GM19351 (cell line): ENCODE measurements around the gene OPN5.
"Not testable (repeated sequence)": the region's sequence is repeated elsewhere in the genome, so short reads cannot be mapped to it uniquely, and the experiment has no call there.

Experiments
- ATAC-seq: cut with Tn5 transposase; IDR thresholded peaks from one replicate; pipeline ENCODE4 v1.9.1; 2021; ENCODE audit warnings: mild to moderate bottlenecking, moderate library complexity; ENCODE audit not compliant: unreplicated experiment

OPN5 gene, protein sequence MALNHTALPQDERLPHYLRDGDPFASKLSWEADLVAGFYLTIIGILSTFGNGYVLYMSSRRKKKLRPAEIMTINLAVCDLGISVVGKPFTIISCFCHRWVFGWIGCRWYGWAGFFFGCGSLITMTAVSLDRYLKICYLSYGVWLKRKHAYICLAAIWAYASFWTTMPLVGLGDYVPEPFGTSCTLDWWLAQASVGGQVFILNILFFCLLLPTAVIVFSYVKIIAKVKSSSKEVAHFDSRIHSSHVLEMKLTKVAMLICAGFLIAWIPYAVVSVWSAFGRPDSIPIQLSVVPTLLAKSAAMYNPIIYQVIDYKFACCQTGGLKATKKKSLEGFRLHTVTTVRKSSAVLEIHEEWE

DNA sequence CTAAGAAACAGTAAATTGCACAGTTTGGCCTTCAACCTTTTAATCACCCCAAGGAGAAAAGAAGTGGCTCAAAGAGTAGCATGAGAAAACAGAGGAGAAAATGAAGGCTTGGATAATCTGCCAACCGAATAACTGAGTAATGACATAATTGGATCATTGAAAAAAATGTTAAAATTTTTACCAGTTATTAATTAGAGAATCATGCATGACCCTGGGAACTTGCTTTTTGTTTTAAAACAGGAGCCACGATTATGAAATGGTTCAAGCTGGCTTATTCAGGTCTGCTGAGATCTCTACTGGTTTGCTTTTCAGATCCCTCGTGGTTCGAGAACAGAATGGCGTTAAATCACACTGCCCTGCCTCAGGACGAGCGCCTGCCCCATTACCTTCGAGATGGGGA, at the start of gene OPN5:
Gene OPN5, plus strand, starts transcription at position 301 of the 400 bp plus-strand sequence. Its CDS starts 35 bp downstream, at position 336.
- no peak for ATAC-seq

DNA sequence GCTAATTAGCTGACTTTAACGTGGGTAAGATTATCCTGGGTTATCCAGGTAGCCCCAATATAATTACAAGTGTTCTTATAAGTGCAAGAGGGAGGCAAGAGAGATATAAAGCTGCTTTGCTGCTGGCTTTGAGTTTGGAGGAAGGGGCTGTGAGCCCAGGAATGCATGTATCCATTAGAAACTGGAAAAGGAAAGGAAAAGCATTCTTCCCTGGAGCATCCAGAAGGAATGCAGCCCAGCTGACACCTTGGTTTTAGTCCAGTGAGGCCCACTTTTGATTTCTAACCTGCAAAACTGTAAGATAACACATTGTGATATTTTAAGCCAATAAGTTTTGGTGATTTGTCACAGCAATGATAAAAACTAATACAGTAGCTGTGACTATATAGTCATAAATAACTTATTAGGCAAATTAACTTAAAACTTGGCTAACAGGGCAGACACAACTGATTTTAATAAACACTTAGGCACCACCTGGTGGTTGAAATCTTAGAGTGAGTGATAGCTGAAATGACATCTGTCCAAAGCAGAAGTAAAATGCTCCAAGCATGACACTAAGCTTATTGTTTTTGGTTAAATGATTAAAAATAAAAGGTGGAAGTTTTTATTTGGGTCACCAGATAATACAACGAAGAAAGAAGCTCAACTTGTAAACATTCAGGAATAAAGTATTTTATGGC, 47.8 kb upstream of the OPN5 start:
- ATAC-seq = peak; percentile 80

DNA sequence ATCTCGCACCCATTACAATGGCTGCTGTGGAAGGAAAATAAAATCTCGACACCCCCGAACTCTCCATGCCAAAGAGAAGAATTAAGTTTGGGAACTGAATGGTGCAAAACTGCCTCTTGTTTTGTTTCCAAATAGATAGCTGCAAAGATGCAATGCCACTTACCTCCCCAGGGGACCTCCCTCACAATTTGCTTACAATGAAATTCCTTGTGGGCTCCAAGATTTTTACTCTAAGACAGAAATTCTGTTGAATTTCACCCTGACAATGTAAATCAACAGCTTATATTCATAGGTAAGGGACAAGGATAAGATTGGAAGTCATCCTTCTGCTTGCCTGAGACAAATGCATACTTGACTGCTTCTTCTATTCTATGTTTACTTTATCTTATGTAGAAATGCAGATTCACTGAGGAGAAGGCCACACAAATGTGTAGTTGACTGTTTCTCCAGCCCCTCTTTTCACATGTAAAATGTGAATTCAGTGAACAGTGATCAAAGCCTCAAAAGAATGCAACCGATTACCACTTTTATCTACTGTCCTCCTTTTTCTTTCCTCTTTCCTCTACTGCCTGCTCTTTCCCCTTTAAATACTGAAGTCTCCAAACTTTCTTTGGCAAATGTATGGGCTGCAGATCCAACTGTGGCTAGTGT, 46.9 kb upstream of the OPN5 start:
- ATAC-seq = no peak

DNA sequence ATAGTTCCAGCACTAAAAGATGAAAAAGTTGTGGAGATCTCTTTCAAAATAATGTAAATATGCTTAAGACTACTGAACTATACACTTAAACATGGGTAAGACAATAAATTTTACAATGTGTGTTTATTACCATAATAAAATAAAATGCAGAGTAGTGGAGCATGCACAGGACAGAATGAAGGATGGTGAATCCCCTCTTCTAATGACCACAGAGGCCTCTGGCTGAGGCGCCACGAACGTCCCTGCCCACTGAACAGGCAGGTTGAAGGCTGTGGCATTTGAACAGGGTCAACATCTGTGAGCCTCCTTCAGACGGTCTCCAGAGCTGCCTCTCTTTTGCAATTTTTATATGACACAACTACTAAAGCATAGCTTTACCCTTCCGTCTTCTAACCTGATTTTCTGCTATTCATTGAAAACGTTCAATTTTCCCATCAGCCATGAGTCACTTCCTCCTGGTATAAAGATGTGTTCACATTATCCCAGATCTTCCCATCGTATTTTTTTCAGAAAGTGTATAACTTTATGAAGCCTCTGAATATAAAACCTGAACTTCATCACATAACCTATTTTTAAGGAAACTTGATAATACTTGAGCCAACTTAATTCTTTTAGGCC, 45.6 kb upstream of the OPN5 start:
- ATAC-seq = no peak

DNA sequence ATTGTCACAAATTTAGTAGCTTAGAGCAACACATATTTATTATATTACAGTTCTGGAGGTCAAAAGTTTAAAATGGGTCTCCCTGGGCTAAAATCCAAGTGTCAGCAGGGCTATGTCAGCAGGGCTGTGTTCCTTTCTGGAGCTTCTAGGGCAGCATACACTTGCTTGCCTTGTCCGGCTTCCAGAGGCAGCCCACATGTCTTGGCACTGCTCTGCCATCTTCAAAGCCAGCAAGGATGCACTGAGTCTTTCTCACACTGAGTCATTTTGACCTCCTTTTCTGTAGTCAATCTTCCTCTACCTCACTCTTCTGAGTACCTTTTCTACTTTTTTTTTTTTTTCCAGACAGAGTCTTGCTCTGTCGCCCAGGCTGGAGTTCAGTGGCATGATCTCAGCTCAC, 44.4 kb upstream of the OPN5 start:
- no peak for ATAC-seq

DNA sequence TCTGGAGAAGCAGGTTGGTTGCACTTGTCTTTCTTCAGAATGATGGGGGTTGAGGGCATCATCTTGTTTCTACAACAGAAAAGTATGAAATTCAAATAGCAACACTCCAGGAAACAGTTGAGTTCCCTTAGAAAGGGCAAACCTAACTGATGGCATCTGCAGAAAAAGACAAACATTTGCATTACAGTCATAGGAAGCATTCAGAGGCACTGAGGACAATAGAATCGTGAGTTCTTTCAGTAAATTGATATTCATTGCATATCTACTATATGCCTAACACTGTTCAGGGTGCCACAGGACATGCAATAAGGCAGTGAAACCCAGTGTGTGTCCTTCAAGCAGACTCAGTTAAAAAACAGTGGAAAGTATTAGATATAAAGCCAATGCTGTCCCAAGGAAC, 41.1 kb upstream of the OPN5 start:
- no peak for ATAC-seq

DNA sequence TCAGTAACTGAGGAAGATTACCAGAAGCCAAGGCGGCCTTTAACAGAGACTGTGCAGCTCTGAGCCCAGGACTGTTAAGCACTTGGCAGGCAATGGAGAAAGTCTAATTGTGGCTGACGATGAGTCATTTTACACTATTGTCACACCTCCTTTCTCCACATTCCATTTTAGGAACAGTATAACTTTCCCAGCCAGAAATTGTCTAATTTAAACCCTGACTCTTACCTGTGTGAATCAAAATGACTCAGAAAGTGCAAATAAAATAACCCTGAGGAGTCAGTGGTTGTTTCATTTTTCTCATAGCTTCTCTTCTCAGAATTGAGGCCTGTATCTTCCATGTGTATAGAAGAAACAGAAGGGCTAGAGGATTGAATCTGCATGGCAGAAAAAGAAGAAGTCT, 40.0 kb upstream of the OPN5 start:
- peak; percentile 69 for ATAC-seq

DNA sequence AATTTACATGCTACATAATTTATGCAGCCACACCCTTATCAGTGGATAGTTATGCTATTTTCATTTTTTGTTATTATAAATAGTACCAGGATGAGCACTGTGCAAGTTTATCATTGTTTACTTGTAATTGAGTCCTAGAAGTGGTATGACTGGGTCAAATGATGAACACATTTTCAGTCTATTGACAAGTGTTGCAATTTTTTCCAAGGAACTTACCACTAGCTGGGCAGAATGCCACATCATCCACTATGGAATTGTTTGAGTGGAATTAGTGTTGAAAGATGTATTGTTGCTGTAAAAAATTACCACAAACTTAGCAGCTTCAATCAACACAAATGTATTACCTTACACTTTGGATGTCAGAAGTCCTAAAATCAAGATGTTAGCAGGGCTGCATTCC, 38.1 kb upstream of the OPN5 start:
- ATAC-seq = no peak

DNA sequence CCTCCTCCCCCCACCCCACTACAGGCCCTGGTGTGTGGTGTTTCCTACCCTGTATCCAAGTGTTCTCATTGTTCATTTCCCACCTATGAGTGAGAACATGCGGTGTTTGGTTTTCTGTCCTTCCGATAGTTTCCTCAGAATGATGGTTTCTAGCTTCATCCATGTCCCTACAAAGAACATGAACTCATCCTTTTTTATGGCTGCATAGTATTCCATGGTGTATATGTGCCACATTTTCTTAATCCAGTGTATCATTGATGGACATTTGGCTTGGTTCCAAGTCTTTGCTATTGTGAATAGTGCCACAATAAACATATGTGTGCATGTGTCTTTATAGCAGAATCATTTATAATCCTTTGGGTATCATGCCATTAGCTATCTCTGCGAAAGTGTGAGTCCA, 36.6 kb upstream of the OPN5 start:
- ATAC-seq = not testable (repeated sequence)

DNA sequence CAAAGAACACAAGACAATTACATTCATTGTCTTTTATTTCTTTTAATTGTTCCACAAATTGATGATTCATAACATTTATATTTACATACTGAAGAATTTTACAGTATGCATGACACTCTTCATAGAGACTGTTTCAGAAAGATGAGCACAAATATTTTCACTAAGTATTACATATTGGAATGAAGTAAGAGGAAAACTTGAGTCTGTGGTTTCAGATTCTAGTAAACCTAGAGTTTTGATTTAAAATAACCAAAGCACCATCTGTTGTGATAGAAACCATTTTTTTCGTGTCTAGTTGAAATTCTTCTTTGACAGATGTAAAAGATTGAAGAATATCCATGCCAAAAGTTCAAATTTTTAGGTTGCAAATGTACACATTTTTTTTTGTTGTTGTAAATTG, 32.1 kb upstream of the OPN5 start:
- peak; percentile 62 for ATAC-seq

DNA sequence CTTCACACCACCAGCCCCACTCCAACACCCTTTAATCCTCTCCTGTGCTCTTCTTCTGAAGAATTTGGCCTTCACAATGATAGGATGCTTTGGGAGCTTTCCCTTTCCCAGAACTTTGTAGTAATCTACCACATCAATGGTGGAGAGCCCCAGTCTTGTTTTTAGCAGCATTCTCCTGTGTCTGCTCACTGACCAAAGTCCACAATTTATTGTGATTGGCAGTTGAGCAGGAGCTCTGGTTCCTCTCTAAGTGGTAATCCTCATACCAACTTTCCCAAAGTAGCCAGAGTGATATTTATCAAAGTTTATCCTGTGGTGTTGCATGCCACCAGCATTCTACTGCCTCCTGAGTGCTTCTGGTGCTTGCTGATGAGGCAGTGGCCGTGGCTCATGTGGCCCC, 29.0 kb upstream of the OPN5 start:
- no peak for ATAC-seq

DNA sequence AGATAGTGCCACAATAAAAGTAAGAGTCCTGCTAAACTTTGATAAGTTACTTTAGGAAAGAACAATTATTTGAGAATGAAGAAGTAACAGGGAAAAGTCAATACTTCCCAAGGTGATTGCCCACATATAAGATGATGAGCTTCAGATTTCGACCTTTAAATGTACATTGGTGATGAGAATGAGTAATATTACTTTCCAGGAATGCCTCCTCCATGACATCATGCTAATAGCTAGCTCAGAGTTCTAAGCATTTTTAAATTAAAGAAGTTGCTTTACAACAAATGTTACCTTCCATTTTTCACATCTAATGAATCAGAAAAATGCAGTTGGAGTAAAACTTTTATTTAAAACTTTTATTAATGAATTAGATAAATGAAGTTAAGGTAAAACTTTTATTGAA, 22.5 kb upstream of the OPN5 start:
- ATAC-seq = no peak

DNA sequence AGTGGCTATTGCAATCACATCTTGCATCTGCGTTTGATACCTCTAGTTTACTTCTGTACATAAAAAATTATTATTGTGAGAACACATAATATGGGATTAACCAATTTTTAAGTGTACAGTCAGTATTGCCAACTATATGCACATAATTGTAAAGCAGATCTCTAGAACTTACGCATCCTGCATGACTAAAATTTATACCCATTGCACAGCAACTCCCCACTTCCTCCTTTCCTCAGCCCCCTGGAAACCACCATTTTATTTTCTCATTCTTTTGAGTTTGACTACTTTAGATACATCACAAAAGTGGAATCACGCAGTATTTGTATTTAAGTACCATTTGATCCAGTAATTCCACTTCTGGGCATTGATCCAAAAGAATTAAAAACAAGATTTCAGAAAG, 19.3 kb upstream of the OPN5 start:
- ATAC-seq = no peak

DNA sequence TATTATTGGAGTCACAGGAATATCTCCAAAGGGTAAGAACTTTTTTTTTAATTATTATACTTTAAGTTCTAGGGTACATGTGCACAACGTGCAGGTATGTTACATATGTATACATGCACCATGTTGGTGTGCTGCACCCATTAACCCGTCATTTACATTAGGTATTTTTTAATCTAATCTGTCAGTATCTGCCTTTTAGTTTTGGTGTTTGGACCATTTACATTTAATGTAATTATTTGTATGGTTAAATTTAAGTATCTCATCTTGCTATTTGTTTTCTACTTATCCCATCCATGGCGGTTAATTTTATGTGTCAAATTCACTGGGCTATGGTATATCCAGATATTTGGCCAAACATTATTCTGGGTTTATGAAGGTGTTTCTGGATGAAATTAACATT, 15.4 kb upstream of the OPN5 start:
- no peak for ATAC-seq

DNA sequence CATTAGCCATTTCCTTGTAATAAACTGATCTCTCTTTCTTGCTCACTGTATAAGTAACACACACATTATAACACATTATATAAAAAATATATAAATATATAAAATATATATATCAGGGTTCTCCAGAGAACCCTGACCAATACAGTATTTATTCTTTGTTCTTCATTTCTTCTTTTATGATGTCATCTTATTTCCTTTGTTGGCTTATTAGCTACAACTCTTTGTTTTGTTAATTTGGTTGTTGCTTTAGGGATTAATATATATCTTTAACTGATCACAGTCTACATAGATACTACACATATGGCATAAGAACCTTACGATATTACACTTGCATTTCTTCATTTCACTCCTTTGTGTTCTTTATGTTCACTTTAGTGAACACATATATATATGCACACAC, 14.7 kb upstream of the OPN5 start:
- ATAC-seq = no peak

DNA sequence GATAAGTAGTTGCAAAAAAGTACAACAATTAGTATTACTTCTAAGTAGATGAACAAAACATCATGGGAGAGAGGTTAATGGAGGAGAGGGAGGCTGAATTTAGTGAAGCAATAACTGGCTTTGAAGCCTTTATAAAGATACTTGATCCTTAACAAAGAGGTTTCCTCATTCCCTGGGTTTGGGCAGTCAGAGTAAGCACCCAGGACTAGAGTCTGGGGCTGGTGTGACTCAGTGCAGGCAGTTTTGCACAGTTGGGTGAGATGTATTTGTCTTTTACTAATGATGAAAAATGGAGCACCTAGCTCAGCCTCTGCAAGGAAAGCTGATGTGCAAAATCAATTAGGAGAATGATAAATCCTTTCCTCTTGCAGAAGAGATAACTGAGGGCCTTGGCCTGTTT, 11.8 kb upstream of the OPN5 start:
- ATAC-seq = no peak

DNA sequence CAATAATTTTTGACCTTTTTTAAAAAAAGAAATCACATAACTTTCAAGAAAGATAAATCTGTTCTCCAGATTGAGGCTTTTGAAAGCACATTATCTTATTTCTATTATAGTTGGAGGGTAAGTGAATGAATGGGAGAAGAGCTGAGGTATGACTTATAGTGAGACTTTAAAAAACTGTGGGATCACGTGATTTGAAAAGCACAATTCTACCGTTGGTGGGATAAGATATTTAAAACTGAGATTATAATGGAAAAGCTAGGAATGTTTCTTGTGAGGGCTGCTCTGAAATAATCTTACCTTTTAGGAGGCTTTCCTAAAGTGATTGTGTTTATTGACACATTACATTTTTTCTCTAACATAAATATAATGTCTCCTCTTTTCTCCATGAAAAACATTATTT, 9.5 kb upstream of the OPN5 start:
- no peak for ATAC-seq

DNA sequence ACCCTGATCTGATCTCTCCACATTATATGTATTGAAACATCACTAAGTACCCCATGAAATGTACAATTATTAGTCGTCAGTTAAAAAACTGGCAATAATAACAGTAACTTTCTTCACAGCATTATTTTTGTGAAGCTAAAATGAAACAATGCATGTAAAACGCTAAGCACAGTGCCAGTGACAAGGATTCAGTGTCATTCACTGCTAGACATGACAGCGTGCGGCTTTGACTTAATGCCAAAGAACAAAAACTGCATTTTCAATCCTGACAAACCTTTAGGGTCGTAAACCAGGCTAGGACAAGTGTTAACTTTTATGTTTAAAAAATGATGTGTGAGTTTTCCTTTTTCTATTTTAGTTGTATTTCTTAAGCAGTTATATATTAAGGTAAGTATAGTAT, 8.8 kb upstream of the OPN5 start:
- no peak for ATAC-seq

DNA sequence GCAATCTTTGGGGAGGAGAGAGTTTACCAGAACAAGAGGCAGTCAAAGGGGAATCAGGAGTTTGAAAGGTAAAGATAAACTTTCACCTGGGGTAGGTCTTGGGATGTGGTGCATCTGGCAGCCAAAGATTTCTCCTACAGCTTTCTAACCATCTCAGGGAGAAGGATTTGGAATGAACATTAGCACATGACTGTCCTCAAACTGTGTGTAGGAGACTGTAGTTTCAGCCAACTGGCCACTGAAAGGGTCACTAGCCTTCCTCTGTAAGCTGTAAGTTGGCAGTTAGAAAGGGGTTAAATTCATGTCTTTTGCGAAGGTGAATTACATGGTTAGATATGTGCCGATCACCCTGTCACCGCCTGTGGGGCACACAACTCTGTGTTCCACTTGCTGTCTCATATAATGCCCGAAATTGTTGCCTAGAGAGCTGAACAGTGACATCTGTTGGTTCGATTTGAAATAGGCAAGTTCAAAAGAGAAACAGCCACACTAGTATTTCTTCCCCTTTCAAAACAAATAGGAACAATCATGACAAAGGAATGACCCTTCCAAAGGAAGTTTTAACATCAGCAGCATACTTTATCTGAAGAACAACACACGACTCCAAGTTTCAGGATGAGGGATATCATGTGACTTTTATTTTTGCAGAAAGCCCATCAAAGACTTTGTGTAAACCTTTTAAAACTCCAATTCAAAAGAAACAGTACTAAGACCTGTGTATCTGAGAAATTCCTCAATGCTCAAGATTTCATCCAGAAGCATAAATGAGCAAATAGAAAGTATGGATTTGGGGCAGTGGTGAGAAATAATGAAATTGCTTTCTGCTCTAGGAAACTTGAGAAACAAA, 1.1 kb upstream of the OPN5 start:
- ATAC-seq = peak; percentile 95

DNA sequence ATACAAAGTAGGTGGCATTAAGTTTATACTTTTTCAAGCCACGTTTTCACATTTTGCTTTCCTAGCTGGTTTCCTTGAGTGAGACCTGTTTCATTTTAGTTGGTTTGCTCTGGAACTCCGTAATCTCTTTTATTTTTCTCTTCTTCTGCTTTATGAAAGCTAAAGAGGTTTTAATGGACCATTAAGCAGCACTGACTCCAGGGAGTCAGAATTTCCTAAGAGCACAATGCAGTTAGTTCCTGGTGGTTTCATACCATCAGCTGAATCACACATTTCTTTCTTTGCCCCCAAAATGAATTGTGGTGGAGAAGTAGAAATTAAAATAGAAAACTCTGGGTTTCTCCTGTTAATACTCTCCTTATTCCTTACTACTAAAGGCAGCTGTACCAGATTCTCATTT, 3.4 kb downstream of the OPN5 start:
- no peak for ATAC-seq
